Ascending aorta (tissue), 2 donors: ENCODE results near the gene TSGA10IP. TPM values are rescaled to one million over a fixed set of nuclear protein-coding genes. Genes with fewer than 3 reads are reported as not detected.

Experiments used
- DNase-seq, 2 donors: peaks; one replicate each; pipeline ENCODE4 v3.0.0-alpha.2; 2019; ENCODE audit warnings: low spot score in 2 of 2
- H3K27ac ChIP-seq, 2 donors: fragments of 200-600 bp; sonication (generic); one replicate each; pipeline ENCODE4 v1.5.1; 2016 to 2017; ENCODE audit warnings: mild to moderate bottlenecking in 1 of 2
- H3K27me3 ChIP-seq: fragments of 200-600 bp; sonication (generic); one replicate; pipeline ENCODE4 v1.5.1; 2017
- H3K36me3 ChIP-seq, 2 donors: fragments of 200-600 bp; sonication (generic); one replicate each; pipeline ENCODE4 v1.5.1; 2016
- H3K4me1 ChIP-seq, 2 donors: fragments of 200-600 bp; sonication (generic); one replicate each; pipeline ENCODE4 v1.5.1; 2016 to 2017; ENCODE audit warnings: mild to moderate bottlenecking in 1 of 2
- H3K4me3 ChIP-seq, 2 donors: fragments of 200-600 bp; sonication (generic); one replicate each; pipeline ENCODE4 v1.5.1; 2016 to 2017; ENCODE audit warnings: mild to moderate bottlenecking in 1 of 2
- H3K9me3 ChIP-seq, 2 donors: fragments of 200-600 bp; sonication (generic); one replicate each; pipeline ENCODE4 v1.5.1; 2016
- CTCF ChIP-seq, 3 experiments: fragments of 200-600 bp in 2 of 3; fragments of 450-650 bp in 1 of 3; sonication (generic) in 2 of 3; IDR thresholded peaks; one replicate each; pipeline ENCODE4 v1.5.1; 2016 to 2019; ENCODE audit warnings: antibody characterized with exemption in 3 of 3, mild to moderate bottlenecking in 1 of 3, moderate library complexity in 1 of 3
- intact Hi-C: fragments of 100-400 bp; cut with DNase I; formaldehyde crosslinking; loops from one replicate; pipeline ENCODE4 v1.15.1; 2023
- total RNA-seq: library from RNA; depleted of rRNA; stranded (reverse); fragments of >200 nt; gene quantifications from one replicate; pipeline ENCODE4 v1.1.0, GENCODE V29; 2016

Gene TSGA10IP
- not detected for total RNA-seq

GRCh38 chr11:65945430-65945911, at the start of gene TSGA10IP:
Gene TSGA10IP (plus strand): TSS chr11:65945480. CDS start chr11:65945676, 196 bp downstream.
- Histone ChIP-seq H3K4me3 (no peak within 1 kb of the TSS), H3K27me3 (no peaks in the 10 kb centered on the region), H3K36me3 (no peaks in the 10 kb centered on the region), H3K9me3 (no peaks in the 10 kb centered on the region), H3K4me1 (no peaks in the 10 kb centered on the region), H3K27ac (no peak within 1 kb of the TSS)
- intact Hi-C loops = no loop called here
- no peak for TF ChIP-seq CTCF (IDR thresholded peaks at IDR 0.05)
- no peak for DNase-seq

- DNase-seq = no peak
- H3K9me3 ChIP-seq = no peaks in the 10 kb centered on the region
- no peaks in the 10 kb centered on the region for H3K36me3 ChIP-seq
- peaks cover 17 to 38% of the 10 kb centered on the region in 2 donors for H3K4me1 ChIP-seq
- H3K27me3 ChIP-seq = no peaks in the 10 kb centered on the region
- no peak for TF ChIP-seq CTCF (IDR thresholded peaks at IDR 0.05)
- H3K27ac ChIP-seq = peak overlapping the region; percentile 12 to 21
- H3K4me3 ChIP-seq = no peak overlapping the region
- intact Hi-C loops = no loop called here
Observed at GRCh38 chr11:65895482-65895981, 49.7 kb upstream of the TSGA10IP start.

- H3K27ac ChIP-seq = peak overlapping the region; percentile 21 to 42
- no peak for DNase-seq
- no peaks in the 10 kb centered on the region for H3K27me3 ChIP-seq
- intact Hi-C loops = no loop called here
- peaks cover 17 to 42% of the 10 kb centered on the region in 2 donors for H3K4me1 ChIP-seq
- no peak for TF ChIP-seq CTCF (IDR thresholded peaks at IDR 0.05)
- H3K4me3 ChIP-seq = no peak overlapping the region
- no peaks in the 10 kb centered on the region for H3K36me3 ChIP-seq
- no peaks in the 10 kb centered on the region for H3K9me3 ChIP-seq
Observed at GRCh38 chr11:65896034-65896999, 49.0 kb upstream of the TSGA10IP start.

GRCh38 chr11:65897020-65897471, 48.2 kb upstream of the TSGA10IP start:
- no peaks in the 10 kb centered on the region for H3K27me3 ChIP-seq
- no peak for TF ChIP-seq CTCF (IDR thresholded peaks at IDR 0.05)
- peak overlapping the region; percentile 21 to 42 for H3K27ac ChIP-seq
- no peaks in the 10 kb centered on the region for H3K9me3 ChIP-seq
- DNase-seq = no peak
- no peak overlapping the region for H3K4me3 ChIP-seq
- no peaks in the 10 kb centered on the region for H3K36me3 ChIP-seq
- intact Hi-C loops = no loop called here
- peaks cover 16 to 38% of the 10 kb centered on the region in 2 donors for H3K4me1 ChIP-seq

- Histone ChIP-seq H3K36me3 (no peaks in the 10 kb centered on the region), H3K27me3 (no peaks in the 10 kb centered on the region), H3K4me3 (peak overlapping the region; percentile 70 to 80), H3K27ac (peak overlapping the region; percentile 84 to 85), H3K9me3 (no peaks in the 10 kb centered on the region), H3K4me1 (peaks cover 7 to 22% of the 10 kb centered on the region in 2 donors)
- intact Hi-C loops = no loop called here
- TF ChIP-seq CTCF (IDR thresholded peaks at IDR 0.05) = no peak
- no peak for DNase-seq
Observed at GRCh38 chr11:65898656-65899355, 46.5 kb upstream of the TSGA10IP start.
